Suppressor macrophage treated with lipopolysaccharide for 4 hours (primary cell): Measurements from ENCODE around the gene MASP1.
"Not testable (repeated sequence)": the region's sequence is repeated elsewhere in the genome, so short reads cannot be mapped to it uniquely, and the experiment has no call there.

Source experiments
- DNase-seq: peaks from one replicate; pipeline ENCODE4 v3.0.0-alpha.2; 2020

MASP1 gene

DNA sequence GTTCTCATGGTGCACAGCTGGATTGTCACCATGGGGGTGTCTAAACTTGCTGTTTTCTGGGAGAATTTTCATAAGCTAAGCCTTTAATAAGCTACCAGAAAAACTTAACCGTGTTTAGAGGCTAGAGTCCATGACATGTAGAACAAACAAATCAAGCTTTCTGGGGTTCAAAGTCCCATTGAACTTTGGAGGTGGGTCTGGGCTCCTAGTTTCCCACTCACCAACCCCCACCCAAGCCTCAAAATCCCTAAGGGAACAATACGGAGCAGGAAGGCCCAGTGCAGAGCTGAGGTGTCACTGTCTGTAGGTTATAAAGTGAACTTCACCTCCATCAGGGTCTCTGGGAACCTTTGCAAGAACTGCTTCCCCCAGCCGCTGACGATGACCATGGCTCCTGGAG, 68.7 kb downstream of the MASP1 start:
- no peak for DNase-seq

DNA sequence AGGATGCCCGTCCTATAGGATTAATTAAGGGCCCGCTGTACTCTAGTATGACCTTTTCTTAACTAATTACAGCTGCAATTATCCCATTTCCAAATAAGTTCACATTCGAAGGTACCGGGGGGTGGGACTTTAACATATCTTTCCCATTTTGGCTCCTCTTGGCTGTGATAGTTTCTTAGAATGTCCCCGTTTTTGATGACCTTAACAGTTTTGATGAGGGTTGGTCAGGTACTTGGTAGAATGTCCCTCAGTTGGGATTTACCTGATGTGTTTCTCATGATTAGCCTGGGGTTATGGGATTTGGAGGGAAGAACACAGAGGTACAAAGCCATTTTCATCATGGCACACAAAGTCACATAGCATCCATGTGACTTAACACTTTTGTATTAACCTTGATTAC, 76.1 kb downstream of the MASP1 start:
- no peak for DNase-seq

DNA sequence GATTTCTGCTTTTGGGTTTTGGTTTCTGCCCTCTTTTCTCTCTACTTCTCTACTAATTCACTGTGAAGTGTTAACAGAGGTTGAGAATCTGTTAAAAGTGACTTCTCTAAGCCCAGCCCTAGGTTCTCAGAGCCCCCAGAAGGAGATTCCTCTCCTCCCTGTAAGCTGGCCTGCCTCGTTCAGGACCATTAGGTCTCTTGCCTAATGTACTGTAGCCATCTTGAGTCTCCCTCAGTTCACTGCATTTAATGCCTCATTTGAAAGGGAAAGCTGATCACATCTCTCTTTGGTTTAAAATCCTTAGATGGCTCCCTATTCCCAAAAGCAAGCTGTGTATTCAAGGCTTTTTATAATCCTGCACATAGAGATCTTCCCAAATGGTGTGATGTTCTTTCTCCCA, 77.9 kb downstream of the MASP1 start:
- no peak for DNase-seq

GRCh38 chr3:187212705-187213104, 78.8 kb downstream of the MASP1 start:
- DNase-seq, result no peak

GRCh38 chr3:187212196-187212545, 79.4 kb downstream of the MASP1 start:
- DNase-seq, result no peak

DNA sequence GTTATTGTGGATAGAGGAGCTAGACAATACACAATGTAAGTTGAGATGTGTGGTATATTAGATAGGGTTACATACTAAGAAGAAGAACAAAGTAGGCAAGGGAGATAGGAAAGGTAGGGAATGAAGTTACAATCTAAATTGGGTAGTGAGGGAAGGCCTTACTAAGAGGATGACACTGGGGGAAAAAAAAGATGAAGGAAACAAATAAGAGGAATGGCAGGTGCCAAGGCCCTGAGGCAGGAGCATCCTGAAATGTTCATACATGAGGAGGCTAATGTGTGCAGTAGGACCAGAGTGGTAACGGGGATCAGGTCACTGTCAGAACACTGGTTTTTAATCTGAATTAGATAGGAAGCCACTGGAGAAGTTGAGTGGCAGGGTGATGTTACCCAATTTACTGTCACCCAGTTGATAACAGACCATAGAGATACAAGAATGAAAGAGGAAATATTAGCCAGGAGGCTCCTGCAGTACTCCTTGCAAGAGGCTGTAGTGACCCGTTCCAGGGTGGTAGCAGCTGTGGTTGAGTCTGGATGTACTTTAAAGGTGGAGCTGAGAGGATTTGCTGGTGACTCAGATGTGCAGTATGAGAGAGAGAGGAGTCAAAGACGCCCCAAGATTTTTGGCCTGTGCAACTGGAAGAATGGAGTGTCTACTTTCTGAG, 79.9 kb downstream of the MASP1 start:
- no peak for DNase-seq

DNA sequence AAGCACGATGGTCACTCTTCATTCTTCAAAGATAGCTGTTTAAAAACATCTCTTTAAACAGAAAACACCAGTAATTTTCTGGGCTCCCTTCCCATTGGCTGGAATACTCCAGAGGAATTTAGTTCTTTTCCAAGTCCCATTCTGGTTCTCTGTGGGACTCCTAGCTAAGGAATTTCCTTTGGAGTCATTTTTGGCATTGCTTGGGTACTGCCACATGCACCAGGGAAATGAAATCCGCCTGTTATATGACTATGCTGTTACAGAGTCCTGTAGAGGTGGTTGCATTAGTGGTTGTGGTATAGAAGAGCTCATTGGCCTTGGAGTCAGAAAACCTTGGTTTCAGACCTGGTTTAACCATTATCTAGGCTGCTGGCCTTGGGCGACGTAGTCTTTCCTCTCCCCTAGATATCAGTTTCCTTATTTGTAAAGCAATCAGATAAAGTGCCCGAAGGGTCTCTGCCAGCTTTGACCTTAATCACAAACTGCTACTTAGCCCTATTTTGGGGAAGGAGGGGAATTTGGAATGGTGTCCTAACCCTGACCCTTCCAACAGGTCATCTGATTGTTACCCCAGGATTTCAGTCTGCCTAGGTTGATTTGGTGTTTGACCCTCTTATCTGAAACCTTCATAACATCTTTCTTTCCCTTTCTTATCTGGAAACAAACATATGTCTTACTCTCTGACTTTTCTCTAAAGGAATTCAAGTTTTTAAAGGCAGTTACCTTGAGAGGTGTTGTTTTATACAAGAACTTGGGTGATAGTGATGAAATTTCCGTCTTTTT, 80.8 kb downstream of the MASP1 start:
- no peak for DNase-seq

DNA sequence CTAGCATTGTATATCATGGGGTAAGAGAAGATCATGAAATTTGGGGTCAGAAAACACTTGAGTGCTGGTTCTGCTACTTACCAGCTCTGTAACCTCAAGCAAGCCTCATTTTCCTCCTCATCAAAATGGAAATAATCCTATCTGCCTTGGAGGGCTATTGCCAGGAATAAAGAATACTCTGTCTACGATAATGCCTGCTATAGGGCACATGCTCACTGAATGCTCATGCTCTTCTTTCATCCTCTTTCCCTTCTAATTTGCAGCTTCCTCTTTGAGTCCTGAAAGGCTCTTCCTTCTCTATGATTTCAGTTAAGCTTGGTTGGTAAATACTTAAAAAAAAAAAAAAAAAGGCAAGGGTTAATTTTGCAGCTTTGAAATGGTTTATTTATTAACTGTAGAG, 81.4 kb downstream of the MASP1 start:
- no peak for DNase-seq

GRCh38 chr3:187209491-187209890, 82.0 kb downstream of the MASP1 start:
- no peak for DNase-seq

GRCh38 chr3:187208159-187208558, 83.4 kb downstream of the MASP1 start:
- no peak for DNase-seq

GRCh38 chr3:187207624-187208023, 83.9 kb downstream of the MASP1 start:
- no peak for DNase-seq

GRCh38 chr3:187207062-187207461, 84.5 kb downstream of the MASP1 start:
- no peak for DNase-seq

DNA sequence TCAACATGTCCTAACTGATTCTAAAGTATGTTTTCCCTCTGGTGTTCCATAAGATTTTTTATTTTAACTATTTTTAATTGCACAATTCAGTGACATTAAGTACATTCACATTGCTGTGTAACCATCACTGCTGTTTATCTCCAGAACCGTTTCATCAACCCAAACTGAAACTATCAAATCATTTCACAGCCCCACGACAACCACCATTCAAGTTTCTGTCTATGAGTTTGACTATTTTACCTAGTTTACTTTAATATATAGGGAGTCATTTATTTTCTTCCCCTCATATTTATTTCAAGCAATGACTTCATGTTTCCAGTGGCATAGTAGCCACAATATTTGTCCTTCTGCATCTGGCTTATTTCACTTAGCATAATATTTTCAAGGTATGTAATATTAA, 85.9 kb downstream of the MASP1 start:
- no peak for DNase-seq

DNA sequence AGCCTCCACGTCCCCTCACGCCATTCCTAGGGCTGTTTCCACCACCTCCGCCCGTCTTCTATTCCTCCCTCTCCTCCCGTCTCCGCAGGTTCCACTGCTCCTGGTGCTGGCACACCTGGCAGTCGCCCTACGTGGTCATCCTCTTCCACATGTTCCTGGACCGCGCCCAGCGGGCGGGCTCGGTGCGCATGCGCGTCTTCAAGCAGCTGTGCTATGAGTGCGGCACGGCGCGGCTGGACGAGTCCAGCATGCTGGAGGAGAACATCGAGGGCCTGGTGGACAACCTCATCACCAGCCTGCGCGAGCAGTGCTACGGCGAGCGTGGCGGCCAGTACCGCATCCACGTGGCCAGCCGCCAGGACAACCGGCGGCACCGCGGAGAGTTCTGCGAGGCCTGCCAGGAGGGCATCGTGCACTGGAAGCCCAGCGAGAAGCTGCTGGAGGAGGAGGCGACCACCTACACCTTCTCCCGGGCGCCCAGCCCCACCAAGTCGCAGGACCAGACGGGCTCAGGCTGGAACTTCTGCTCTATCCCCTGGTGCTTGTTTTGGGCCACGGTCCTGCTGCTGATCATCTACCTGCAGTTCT, 92.0 kb downstream of the MASP1 start:
- DNase-seq, result not testable (repeated sequence)

DNA sequence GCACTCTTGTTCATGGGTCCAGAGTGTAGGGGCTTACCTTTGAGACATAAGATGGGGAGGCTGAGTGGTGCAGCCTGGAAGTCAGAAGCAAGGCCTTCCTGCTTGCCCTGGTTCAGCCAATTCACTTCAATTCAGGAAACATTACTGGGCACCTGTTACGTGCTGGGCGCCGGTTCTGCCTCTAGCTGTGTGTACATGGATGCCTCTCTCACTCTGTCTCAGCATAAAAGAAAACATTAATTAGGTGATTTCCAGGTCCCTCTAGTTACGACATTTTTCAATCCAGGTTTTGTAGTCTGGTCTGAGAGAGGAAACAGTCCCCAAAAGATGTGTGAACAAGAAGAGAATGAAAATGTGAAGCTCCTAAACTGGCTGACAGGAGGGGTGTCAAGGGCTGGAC, 93.0 kb downstream of the MASP1 start:
- no peak for DNase-seq

DNA sequence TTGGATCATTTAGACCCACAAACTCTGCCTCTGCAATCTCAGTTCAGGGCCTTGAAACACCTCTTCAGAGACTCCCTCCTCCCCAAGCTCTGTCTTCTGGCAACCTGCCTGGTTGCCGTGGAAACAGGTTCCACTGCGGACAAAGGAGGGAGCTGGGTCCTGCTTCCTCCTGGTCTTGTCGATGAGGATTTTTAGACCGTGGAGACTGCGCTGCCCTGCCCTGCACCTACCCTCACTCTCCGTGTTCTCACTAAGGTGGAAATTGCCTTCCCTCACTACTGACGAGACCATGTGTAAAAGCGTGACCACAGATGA, 94.2 kb downstream of the MASP1 start, which contains the start of gene RTP1:
Gene RTP1 (plus strand): TSS at position 152 of the 315 bp plus-strand sequence. CDS start 30 bp downstream, at position 182.
- no peak for DNase-seq

DNA sequence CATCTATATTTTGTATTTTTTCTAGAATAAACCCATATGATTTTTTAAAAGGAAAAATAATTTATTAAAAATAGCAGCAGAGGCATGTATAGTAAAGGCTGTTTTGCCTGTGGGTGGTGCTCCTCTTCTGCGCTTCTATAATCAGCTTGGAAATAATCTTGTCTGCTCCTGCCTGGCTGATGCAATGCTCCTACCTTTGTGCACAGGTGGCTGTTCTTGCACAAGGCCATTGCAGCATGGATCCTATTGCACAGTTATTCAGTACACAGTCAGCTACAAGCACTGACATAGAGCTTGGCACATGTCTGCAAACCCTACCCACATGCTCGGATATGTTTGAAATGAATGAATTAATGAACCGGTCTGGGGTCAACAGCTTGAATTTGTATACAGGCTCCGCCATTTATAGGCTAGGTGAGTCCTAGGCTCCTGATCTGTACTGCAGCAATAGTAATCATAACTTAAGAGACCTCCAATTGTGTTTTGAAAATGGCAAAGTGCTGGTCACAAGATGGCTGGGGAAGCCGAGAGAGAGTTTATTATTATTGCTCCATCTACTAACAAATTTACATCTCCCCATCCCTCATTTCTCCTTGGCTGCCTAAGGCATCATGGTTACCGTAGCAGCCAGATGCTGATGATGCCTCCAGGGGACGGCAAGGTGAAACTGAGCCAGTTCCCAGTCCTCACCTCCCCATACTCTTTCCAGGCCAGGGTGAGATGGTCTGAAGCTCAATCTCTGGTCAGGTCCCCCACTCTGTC, 94.8 kb downstream of the MASP1 start:
- DNase-seq, result no peak

- DNase-seq, result no peak
These were observed 98.4 kb downstream of the MASP1 start for GRCh38 chr3:187193181-187193580.

DNA sequence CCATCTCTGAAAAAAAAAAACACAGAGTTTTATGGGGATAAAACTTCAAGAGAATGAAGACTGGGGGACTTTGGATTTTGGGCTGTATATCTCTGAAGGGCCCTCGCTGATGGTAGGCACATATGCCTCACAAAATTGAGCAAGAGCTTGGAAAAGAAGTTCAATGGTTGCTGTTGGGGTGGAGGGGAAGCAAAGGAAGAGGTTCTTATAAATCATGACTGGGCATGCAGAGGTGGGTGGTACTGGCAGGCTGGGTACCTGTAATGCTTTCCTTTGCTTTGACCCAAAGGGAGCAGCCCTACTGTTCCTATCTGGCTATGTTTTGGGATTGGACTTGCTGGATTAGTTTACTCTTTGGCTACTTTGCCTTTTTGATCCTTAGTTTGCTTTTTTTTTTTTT, 100.3 kb downstream of the MASP1 start:
- no peak for DNase-seq

DNA sequence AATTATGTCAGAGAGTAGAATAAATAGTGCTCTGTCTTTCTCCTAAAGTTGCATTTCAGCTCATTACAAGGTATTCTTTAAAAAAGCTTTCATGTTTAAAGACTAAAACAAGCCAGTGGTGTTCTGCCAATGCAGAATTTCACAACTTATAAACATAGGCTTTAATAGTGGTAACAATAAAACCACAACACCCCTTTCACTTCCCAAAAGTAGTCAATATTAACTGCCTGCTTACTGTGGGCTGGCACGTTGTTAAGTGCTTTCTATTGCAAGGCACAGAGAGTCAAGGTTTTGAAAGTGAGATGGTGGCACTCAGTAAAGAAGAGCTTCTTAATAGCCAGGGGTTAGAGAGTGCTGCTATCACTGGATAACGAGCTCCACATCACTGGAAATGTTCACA, 102.6 kb downstream of the MASP1 start:
- DNase-seq, result peak; percentile 62

DNA sequence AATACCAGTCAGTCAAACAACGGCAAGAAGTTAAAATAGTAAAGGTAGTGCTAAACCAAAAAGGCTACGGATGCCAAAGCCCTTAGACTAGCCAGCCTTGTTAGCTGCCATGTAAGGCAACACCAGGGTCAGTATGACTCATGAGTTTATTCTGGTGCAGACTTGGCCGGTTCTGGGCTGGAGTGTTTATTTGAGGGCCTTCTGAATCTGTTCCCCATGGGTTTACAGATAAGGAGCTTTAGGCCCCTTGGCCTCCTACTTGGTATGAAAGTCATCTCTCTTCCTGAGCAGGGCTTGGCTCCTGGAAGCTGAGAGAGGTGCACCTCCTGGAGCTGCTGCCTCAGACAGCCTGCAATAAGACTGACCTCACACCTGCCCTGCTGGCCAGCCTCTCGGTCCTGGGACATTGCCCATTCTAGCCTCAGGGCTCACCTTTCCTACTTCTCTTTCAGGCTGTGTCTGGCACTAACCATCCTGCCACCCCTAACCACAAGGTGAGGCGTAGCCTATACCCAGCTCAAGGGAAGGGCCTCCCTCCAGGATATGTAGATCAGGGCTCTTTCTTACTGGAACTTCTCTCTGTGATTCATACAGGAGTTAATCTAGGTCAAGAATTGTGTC, 104.6 kb downstream of the MASP1 start:
- no peak for DNase-seq

DNA sequence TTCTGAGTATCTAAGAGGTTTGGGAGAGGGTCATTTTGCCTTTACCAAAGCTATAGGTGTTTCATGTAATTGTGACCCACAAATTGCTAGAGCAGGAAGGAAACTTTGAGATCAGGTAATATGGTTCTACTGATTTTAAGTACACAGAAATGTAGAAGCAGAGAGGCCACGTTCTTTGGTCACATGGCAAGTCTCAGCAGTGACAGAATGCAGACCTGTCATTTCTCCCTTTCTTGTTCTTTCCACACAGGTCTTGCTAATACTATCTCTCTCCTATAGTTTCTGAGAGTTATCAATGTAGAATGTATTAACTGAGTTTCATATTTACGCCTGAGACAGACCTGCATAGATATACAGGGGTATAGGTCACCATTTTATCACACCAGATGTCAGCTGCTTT, 105.2 kb downstream of the MASP1 start:
- no peak for DNase-seq

- no peak for DNase-seq
These were observed 105.8 kb downstream of the MASP1 start for GRCh38 chr3:187185759-187186158.
